H1 (cell line): ENCODE measurements around the gene ITPKB. TPM values are rescaled to one million over a fixed set of nuclear protein-coding genes. Genes with fewer than 3 reads are reported as not detected.

ENCODE experiments used
- CTCF ChIA-PET: fragments of 300-600 bp; sonication (Branson Sonifier 250); formaldehyde crosslinking; loops from one replicate; lab custom pipeline; 2021; ENCODE audit not compliant: partially characterized antibody; lab: Charles Lee
- POLR2A ChIA-PET: fragments of 300-600 bp; sonication (Branson Sonifier 250); formaldehyde crosslinking; loops from one replicate; lab custom pipeline; 2021; ENCODE audit warnings: inconsistent platforms; ENCODE audit not compliant: partially characterized antibody; lab: Charles Lee
- DNase-seq, 2 experiments: peaks; one replicate each; pipeline versions ENCODE4 v3.0.0 to v3.0.0-alpha.2; 2010 to 2022; ENCODE audit warnings: low spot score in 2 of 2, low read depth in 1 of 2, mixed read lengths in 1 of 2
- FAIRE-seq: peaks from 2 replicates; lab custom pipeline; 2011; peaks lifted over from hg19 to GRCh38; lab: Jason Lieb, UNC
- H2AFZ ChIP-seq: 2 replicates; pipeline ENCODE4 v1.8.1; 2012; ENCODE audit warnings: low read length, inconsistent platforms
- H2AK5ac ChIP-seq: 2 replicates; pipeline ENCODE4 v1.6.1; 2013; ENCODE audit warnings: low read depth, low read length
- H2BK120ac ChIP-seq: replicated peaks from 2 replicates; pipeline ENCODE3; 2013; ENCODE audit warnings: low read depth, low read length, inconsistent platforms
- H2BK12ac ChIP-seq: 2 replicates; pipeline ENCODE4 v1.6.1; 2013; ENCODE audit warnings: low read depth, low read length
- H2BK15ac ChIP-seq: 2 replicates; pipeline ENCODE4 v1.6.1; 2013; ENCODE audit warnings: low read length
- H2BK20ac ChIP-seq: 2 replicates; pipeline ENCODE4 v1.6.1; 2013; ENCODE audit warnings: low read length
- H2BK5ac ChIP-seq: 2 replicates; pipeline ENCODE4 v1.6.1; 2013; ENCODE audit warnings: low read depth, low read length
- H3K14ac ChIP-seq: 2 replicates; pipeline ENCODE4 v1.6.1; 2013; ENCODE audit warnings: inconsistent platforms; ENCODE audit not compliant: insufficient read length
- H3K18ac ChIP-seq: 2 replicates; pipeline ENCODE4 v1.6.1; 2013; ENCODE audit warnings: low read length; ENCODE audit errors: extremely low read depth
- H3K23ac ChIP-seq: 2 replicates; pipeline ENCODE4 v1.6.1; 2013; ENCODE audit warnings: inconsistent platforms; ENCODE audit not compliant: insufficient read length
- H3K23me2 ChIP-seq: 2 replicates; pipeline ENCODE4 v1.6.1; 2013; ENCODE audit warnings: low read depth, low read length
- H3K27ac ChIP-seq: 2 replicates; pipeline ENCODE4 v1.6.1; 2011; ENCODE audit warnings: low read depth, low read length, inconsistent platforms
- H3K27me3 ChIP-seq, 4 experiments: replicated peaks in 1 of 4; 1 replicate in 1 of 4; 2 replicates in 3 of 4; pipeline versions ENCODE4 v1.6.1 to v1.8.1; 2011 to 2013; ENCODE audit warnings: low read length in 3 of 4, mild to moderate bottlenecking in 3 of 4, inconsistent platforms in 2 of 4, mixed read lengths in 2 of 4, moderate library complexity in 1 of 4; ENCODE audit not compliant: control insufficient read depth in 3 of 4, insufficient read depth in 3 of 4; ENCODE audit errors: extremely low read depth in 1 of 4
- H3K36me3 ChIP-seq, 4 experiments: 2 replicates each; pipeline versions ENCODE4 v1.6.1 to v1.8.1; 2011 to 2013; ENCODE audit warnings: mild to moderate bottlenecking in 4 of 4, low read length in 3 of 4, moderate library complexity in 2 of 4, control low read depth in 1 of 4, inconsistent platforms in 1 of 4; ENCODE audit not compliant: insufficient read depth in 4 of 4, control insufficient read depth in 2 of 4
- H3K4ac ChIP-seq: replicated peaks from 2 replicates; pipeline ENCODE3; 2013; ENCODE audit warnings: low read length, low read depth, mixed read lengths, inconsistent platforms; ENCODE audit not compliant: insufficient read length
- H3K4me1 ChIP-seq, 4 experiments: replicated peaks in 1 of 4; 1 replicate in 1 of 4; 2 replicates in 3 of 4; pipeline versions ENCODE4 v1.6.1 to v1.8.1; 2011 to 2013; ENCODE audit warnings: low read length in 3 of 4, inconsistent platforms in 2 of 4, mixed read lengths in 1 of 4; ENCODE audit not compliant: insufficient read depth in 4 of 4, control insufficient read depth in 3 of 4
- H3K4me2 ChIP-seq, 2 experiments: 2 replicates each; pipeline versions ENCODE4 v1.6.1 to v1.8.1; 2011 to 2013; ENCODE audit warnings: low read depth in 2 of 2, low read length in 2 of 2, control low read depth in 1 of 2, inconsistent platforms in 1 of 2, mild to moderate bottlenecking in 1 of 2; ENCODE audit not compliant: insufficient read depth in 1 of 2
- H3K4me3 ChIP-seq, 4 experiments: fragments of 200-600, 300-600 bp in 1 of 4; sonication (generic), shearing (Covaris generic), sonication (Bioruptor Twin) in 1 of 4; 2 replicates each; pipeline versions ENCODE4 v1.5.1 to v1.8.1; 2011 to 2016; ENCODE audit warnings: low read length in 4 of 4, low read depth in 3 of 4, control low read depth in 2 of 4, inconsistent platforms in 2 of 4, mild to moderate bottlenecking in 2 of 4, mixed read lengths in 1 of 4, moderate library complexity in 1 of 4; ENCODE audit not compliant: insufficient read depth in 2 of 4; ENCODE audit errors: extremely low read depth in 1 of 4
- H3K56ac ChIP-seq: replicated peaks from 2 replicates; pipeline ENCODE3; 2013; ENCODE audit warnings: low read depth, mild to moderate bottlenecking, mixed read lengths, low read length, inconsistent platforms; ENCODE audit not compliant: insufficient read length
- H3K79me1 ChIP-seq: 2 replicates; pipeline ENCODE4 v1.6.1; 2013; ENCODE audit warnings: low read depth, low read length, control low read depth
- H3K79me2 ChIP-seq, 2 experiments: 2 replicates each; pipeline versions ENCODE4 v1.6.1 to v1.8.1; 2012 to 2013; ENCODE audit warnings: low read length in 2 of 2, mild to moderate bottlenecking in 2 of 2, inconsistent platforms in 1 of 2; ENCODE audit not compliant: insufficient read depth in 2 of 2, control insufficient read depth in 1 of 2
- H3K9ac ChIP-seq, 4 experiments: replicated peaks in 1 of 4; 1 replicate in 1 of 4; 2 replicates in 3 of 4; pipeline versions ENCODE4 v1.6.1 to v1.8.1; 2011 to 2013; ENCODE audit warnings: low read depth in 3 of 4, low read length in 3 of 4, control low read depth in 2 of 4, mild to moderate bottlenecking in 2 of 4, moderate library complexity in 2 of 4, inconsistent platforms in 1 of 4; ENCODE audit errors: extremely low read depth in 1 of 4
- H3K9me3 ChIP-seq, 2 experiments: 2 replicates each; pipeline versions ENCODE4 v1.6.1 to v1.8.1; 2012 to 2013; ENCODE audit warnings: mild to moderate bottlenecking in 2 of 2, moderate library complexity in 2 of 2, control low read depth in 1 of 2, inconsistent platforms in 1 of 2, low read depth in 1 of 2, low read length in 1 of 2, mixed read lengths in 1 of 2; ENCODE audit not compliant: insufficient read depth in 2 of 2
- H4K20me1 ChIP-seq, 2 experiments: replicated peaks in 1 of 2; 2 replicates each; pipeline versions ENCODE3 to v1.8.1; 2011 to 2013; ENCODE audit warnings: inconsistent platforms in 2 of 2, low read length in 2 of 2, mild to moderate bottlenecking in 1 of 2; ENCODE audit not compliant: insufficient read depth in 2 of 2, control insufficient read depth in 1 of 2
- H4K5ac ChIP-seq: 2 replicates; pipeline ENCODE4 v1.6.1; 2013; ENCODE audit warnings: low read length, low read depth, mixed read lengths, inconsistent platforms; ENCODE audit not compliant: insufficient read length
- H4K8ac ChIP-seq: 2 replicates; pipeline ENCODE4 v1.8.0; 2013; ENCODE audit warnings: mild to moderate bottlenecking, moderate library complexity, low read length, inconsistent platforms; ENCODE audit not compliant: insufficient read depth; ENCODE audit errors: extremely low read depth
- H4K91ac ChIP-seq: replicated peaks from 2 replicates; pipeline ENCODE3; 2013; ENCODE audit warnings: low read length, mixed read lengths, inconsistent platforms; ENCODE audit not compliant: insufficient read length
- ASH2L ChIP-seq: fragments of 200-600, 300-600 bp; sonication (generic); IDR thresholded peaks from one replicate; pipeline ENCODE4 v1.7.1; 2017; ENCODE audit warnings: low read length
- E2F6 ChIP-seq: IDR thresholded peaks from 2 replicates; pipeline ENCODE4 v1.6.1; 2012; ENCODE audit warnings: inconsistent platforms
- EZH2 ChIP-seq: fragments of 200-600 bp; sonication (generic); IDR thresholded peaks from 2 replicates; pipeline ENCODE4 v1.7.1; 2012; ENCODE audit warnings: low read depth, mild to moderate bottlenecking, moderate library complexity, low read length, inconsistent platforms; ENCODE audit not compliant: severe bottlenecking
- FOSL1 ChIP-seq: IDR thresholded peaks from 2 replicates; pipeline ENCODE4 v1.6.1; 2011; ENCODE audit warnings: mild to moderate bottlenecking, low read depth, low read length, moderate library complexity; ENCODE audit not compliant: insufficient read depth
- HDAC2 ChIP-seq, 2 experiments: fragments of 300-600 bp in 1 of 2; sonication (generic) in 1 of 2; IDR thresholded peaks; 2 replicates each; pipeline ENCODE4 v1.6.1; 2011 to 2012; ENCODE audit warnings: low read depth in 2 of 2, low read length in 2 of 2, mild to moderate bottlenecking in 2 of 2, moderate library complexity in 2 of 2, borderline replicate concordance in 1 of 2, inconsistent platforms in 1 of 2
- KDM1A ChIP-seq: fragments of 200-600, 300-600 bp; sonication (generic); IDR thresholded peaks from 2 replicates; pipeline ENCODE4 v1.7.1; 2016; ENCODE audit warnings: mild to moderate bottlenecking, low read length, borderline replicate concordance
- KDM4A ChIP-seq: IDR thresholded peaks from one replicate; pipeline ENCODE4 v1.7.1; 2012; ENCODE audit warnings: low read depth, mild to moderate bottlenecking, moderate library complexity, low read length, inconsistent platforms; ENCODE audit not compliant: severe bottlenecking
- PHF8 ChIP-seq: fragments of 200-600 bp; sonication (generic); conservative IDR thresholded peaks from 2 replicates; pipeline ENCODE4 v1.7.1; 2012; ENCODE audit warnings: low read depth, mild to moderate bottlenecking, inconsistent platforms, low read length, moderate library complexity
- SAP30 ChIP-seq: fragments of 300-600 bp; sonication (generic); IDR thresholded peaks from 2 replicates; pipeline ENCODE4 v1.7.1; 2012; ENCODE audit warnings: low read length, moderate library complexity, mild to moderate bottlenecking, inconsistent platforms; ENCODE audit not compliant: insufficient read depth, insufficient replicate concordance
- YY1 ChIP-seq: IDR thresholded peaks from 2 replicates; pipeline ENCODE4 v1.6.1; 2011; ENCODE audit warnings: low read depth, mild to moderate bottlenecking, low read length
- WGBS, 2 experiments: shearing (Covaris generic) in 1 of 2; methylation state at CpG; one replicate each; pipeline versions ENCODE4 v1.1.6 to v1.1.7; 2013 to 2015; ENCODE audit warnings: low lambda C conversion rate in 2 of 2, mixed read lengths in 2 of 2, inconsistent platforms in 1 of 2, low coverage in 1 of 2, missing lambda C conversion rate in 1 of 2; ENCODE audit not compliant: insufficient replicate concordance in 2 of 2, insufficient coverage in 1 of 2, insufficient read length in 1 of 2; ENCODE audit errors: extremely low coverage in 1 of 2, missing lambda C conversion rate in 1 of 2; 5-methylcytosine and 5-hydroxymethylcytosine counted together
- polyA plus RNA-seq, 7 experiments: library from polyadenylated mRNA; depleted of rRNA in 3 of 7; stranded (reverse) in 5 of 7; unstranded in 2 of 7; fragments of >200 nt in 5 of 7; fragments of 200-250 nt in 2 of 7; gene quantifications; 1 replicate in 5 of 7; 2 replicates in 1 of 7; 4 replicates in 1 of 7; pipeline versions ENCODE4 v1.2.1 to v1.2.3, GENCODE V29; 2011 to 2013; ENCODE audit warnings: missing spikeins in 2 of 7, mixed read lengths in 2 of 7
- total RNA-seq: library from RNA; stranded (reverse); fragmentation: NEBNext Ultra II Directional; extraction: Animal tissue kit (Norgen Biotek cat#: 25700); gene quantifications from 2 replicates; pipeline ENCODE4 v1.2.1, GENCODE V29; 2021

ITPKB gene
- total and polyA plus RNA-seq, 2 of the 8 experiments (the other 6 are each of a cell fraction or from before 2014, with no cell fraction given) = 1.7 to 4.8 TPM

DNA sequence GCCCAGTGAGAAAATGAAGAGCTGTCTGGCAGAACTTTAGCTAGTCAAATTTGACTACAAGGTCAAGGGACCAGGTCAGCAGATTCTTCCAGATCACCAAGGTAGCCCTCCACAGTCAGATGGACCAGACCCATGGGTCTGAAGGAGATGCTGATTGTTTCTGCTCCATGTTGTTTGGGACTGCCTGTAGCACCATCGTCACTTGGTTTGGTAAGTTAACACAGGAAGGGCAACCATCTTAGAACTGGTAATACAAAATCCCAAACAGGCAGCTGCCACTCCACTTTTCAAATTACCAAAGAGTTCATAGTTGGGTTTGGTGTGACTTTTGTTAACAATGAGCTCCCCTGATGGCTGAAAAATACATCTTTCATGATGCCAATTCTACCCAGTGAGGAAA is 9.0 kb downstream of the ITPKB start:
- Histone ChIP-seq H4K20me1 (no peaks in the 10 kb centered on the region), H3K79me2 (no peaks in the 10 kb centered on the region)
- CTCF ChIA-PET = interaction anchor here (0.9 to 1.7 kb wide), 4 partner anchors 9 to 104 kb away, joined by 3 to 4 read pairs (median 3); partner anchors contain the start of gene ITPKB
- no peak for TF ChIP-seq KDM4A
- TF ChIP-seq KDM1A = no peak
- TF ChIP-seq HDAC2 (IDR thresholded peaks at IDR 0.05; ENCODE audit: borderline replicate concordance in 1 of 2, low read depth in 2 of 2, low read length in 2 of 2) = no peak
- TF ChIP-seq SAP30 = no peak
- no peak for TF ChIP-seq FOSL1
- TF ChIP-seq PHF8 = no peak
- no peak for TF ChIP-seq EZH2
- no peak for TF ChIP-seq E2F6
- no peak for TF ChIP-seq ASH2L
- TF ChIP-seq YY1 = no peak

More for the DNA sequence above, 9.0 kb downstream of the ITPKB start:
- 83% methylated on average over 1 of the region's 1 CpG; no CpG with 5 or more reads in 1 of the 2 experiments for WGBS, 2 experiments
- no peak overlapping the region for H3K23ac ChIP-seq
- peaks cover 0 to 4% (median 1%) of the 10 kb centered on the region in 4 experiments; a peak in 2 of 7 replicates for H3K27me3 ChIP-seq
- no peak overlapping the region for H3K9ac ChIP-seq
- POLR2A ChIA-PET = no interaction called here
- H3K4me3 ChIP-seq = no peak overlapping the region
- H3K4ac ChIP-seq = no peak overlapping the region
- no peak overlapping the region for H3K14ac ChIP-seq
- FAIRE-seq = no peak
- no peaks in the 10 kb centered on the region for H3K23me2 ChIP-seq
- no peak overlapping the region for H4K8ac ChIP-seq
- no peak overlapping the region for H3K4me2 ChIP-seq
- no peaks in the 10 kb centered on the region; the same call in 1 of the 2 replicates for H3K79me1 ChIP-seq
- no peak overlapping the region for H4K5ac ChIP-seq
- peak overlapping the region; percentile 52; the same call in 1 of the 2 replicates for H2BK12ac ChIP-seq
- DNase-seq = no peak
- no peak overlapping the region for H2BK120ac ChIP-seq
- H4K91ac ChIP-seq = no peak overlapping the region
- H3K18ac ChIP-seq = no peak overlapping the region
- no peak overlapping the region for H2BK20ac ChIP-seq
- no peak overlapping the region for H2AFZ ChIP-seq
- H3K27ac ChIP-seq = no peak overlapping the region
- no peak overlapping the region for H3K56ac ChIP-seq
- H3K4me1 ChIP-seq = peaks cover 3 to 8% (median 6%) of the 10 kb centered on the region in 4 experiments
- H3K36me3 ChIP-seq = no peaks in the 10 kb centered on the region
- H2AK5ac ChIP-seq = no peak overlapping the region
- no peak overlapping the region for H2BK15ac ChIP-seq
- H2BK5ac ChIP-seq = no peak overlapping the region
- no peaks in the 10 kb centered on the region for H3K9me3 ChIP-seq
